GM19238 (cell line): ENCODE results near the gene N4BP3.
"Not testable (repeated sequence)": the region's sequence is repeated elsewhere in the genome, so short reads cannot be mapped to it uniquely, and the experiment has no call there.

Source experiments
- DNase-seq: peaks from one replicate; pipeline ENCODE4 v3.0.0; 2011; ENCODE audit warnings: low spot score; ENCODE audit not compliant: insufficient read length

N4BP3 gene

DNA sequence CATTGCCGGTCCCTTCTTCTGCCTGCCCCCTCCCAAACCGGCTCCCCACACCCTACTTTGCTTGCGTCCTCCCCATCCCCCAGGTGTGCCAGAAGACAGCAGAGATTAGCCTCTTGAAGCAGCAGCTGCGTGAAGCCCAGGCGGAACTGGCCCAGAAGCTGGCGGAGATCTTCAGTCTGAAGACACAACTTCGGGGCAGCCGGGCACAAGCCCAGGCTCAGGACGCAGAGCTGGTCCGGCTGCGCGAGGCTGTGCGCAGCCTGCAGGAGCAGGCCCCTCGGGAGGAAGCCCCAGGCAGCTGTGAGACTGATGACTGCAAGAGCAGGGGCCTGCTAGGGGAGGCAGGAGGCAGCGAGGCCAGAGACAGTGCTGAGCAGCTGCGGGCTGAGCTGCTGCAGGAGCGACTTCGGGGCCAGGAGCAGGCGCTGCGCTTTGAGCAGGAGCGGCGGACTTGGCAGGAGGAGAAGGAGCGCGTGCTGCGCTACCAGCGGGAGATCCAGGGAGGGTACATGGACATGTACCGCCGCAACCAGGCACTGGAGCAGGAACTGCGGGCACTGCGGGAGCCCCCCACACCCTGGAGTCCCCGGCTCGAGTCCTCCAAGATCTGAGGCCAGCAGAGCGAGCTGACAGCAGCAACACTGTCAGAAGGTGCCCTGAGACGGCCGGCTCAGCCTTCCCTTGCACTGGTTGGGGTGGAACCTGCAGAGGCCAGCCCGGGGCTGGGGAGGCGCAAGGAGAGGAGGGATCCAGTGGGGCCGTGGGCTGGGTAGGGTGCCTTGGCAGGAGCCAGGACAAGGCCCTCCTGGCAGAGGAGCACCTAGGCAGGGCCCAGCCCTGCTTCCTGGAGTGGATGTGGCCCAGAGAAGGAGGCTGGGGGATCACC is 8.3 kb downstream of the N4BP3 start:
- peak; percentile 40 for DNase-seq

DNA sequence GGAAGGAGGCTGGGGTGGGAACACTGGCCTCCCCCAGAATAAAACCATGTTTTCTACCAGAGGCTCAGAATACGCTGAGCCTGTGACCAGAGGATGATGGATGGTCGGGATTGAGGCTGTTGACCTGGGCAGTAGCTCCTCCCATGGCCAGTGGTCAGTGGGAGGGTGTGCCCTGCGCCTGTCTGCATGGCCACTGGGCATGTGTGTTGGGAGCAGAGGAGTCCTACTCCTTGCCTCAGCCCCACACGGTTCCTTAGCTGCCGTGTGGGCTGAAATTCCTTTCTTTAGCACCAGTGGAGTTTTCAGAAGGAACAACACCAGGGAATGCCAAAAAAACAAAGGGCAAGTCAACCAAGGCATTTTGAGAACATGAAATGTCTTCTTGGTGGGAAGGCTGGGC is 9.0 kb downstream of the N4BP3 start:
- DNase-seq: no peak

DNA sequence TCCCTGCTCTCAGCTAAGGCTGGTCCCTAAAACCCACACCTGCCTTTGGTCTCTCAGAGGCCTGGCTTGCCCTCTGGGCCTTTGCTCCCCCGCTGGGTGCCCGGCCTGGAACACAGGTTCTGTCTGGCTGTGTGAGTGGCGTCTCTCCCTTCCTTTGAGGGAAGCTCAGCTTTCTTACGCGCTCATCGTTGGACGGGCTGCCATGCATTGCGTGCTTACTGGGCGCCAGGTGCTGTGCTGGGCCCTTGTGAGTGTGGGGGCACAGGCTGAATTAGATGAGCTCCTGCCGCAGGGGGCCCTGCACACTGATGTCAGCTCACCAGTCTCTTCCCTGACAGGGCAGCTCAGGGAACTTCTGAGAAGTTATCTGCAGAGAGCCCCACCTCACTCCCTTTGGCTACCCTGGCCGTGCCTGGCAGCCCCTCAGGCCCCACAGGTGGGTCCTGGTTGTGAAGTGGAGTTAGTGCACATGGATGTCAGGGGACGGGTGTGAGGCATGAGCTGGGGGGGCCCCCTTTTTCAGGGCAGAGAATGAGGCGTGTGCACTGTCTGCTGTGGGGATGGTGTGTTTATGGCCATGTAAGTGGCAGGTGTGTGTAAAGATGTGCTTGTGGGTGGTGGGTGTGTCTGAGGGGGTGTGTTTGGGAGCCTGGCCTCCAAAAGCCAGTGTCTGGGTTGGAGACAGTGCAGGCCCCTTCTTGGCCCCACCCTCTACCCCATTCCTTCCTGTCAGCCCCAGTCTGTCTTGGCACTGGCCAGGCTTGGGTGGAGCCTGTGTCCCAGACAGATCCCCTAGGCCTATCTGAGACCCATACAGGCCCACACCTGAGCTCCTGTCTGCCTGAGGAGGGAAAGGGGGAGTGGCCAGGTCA is 10.0 kb downstream of the N4BP3 start:
- DNase-seq: no peak

DNA sequence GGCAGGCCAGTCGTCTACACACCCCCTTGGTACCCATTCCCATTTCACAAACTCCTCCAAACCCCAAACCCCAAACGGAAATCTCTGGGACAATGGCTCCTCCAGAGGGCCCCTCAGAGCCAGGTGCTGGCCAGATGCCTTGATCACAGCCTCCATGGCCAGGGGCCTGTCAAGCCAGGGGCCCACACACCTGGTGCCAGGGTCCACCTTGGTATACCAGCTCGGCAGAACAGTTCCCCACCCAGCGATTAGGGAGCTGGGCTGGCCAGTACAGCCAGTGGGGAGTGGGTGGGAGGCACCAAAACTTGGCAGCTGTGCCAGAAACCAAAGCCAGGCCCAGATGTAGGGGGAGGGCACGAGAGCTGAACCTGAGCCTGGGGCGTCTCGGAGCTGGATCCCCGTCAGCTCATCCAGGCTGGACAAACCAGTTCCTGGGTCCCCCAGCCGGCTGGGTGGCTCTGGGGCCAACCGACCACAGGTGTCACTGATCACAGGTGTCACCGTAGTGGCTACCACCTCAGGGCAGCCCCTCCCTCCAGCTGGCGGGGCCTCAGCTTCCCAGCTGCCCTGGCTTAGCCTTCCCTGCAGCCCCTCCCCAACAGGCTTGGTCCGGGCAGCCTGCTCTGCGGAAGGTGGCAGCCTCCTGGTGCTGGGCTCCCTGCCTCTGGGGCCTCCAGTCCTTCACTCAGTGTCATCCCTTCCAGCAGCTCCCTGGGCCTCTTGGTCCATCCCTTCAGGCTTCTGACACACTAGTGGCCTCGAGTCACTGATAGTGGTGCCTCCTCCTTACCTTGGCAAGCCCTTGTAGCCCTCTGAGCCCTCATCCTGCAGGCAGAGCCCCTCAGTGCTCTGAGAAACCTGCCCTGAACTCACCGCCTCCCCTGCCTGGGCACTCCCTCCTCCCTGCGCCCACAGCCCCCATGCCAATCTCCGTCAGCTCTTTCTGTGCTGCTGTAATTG is 10.9 kb downstream of the N4BP3 start:
- DNase-seq: no peak

DNA sequence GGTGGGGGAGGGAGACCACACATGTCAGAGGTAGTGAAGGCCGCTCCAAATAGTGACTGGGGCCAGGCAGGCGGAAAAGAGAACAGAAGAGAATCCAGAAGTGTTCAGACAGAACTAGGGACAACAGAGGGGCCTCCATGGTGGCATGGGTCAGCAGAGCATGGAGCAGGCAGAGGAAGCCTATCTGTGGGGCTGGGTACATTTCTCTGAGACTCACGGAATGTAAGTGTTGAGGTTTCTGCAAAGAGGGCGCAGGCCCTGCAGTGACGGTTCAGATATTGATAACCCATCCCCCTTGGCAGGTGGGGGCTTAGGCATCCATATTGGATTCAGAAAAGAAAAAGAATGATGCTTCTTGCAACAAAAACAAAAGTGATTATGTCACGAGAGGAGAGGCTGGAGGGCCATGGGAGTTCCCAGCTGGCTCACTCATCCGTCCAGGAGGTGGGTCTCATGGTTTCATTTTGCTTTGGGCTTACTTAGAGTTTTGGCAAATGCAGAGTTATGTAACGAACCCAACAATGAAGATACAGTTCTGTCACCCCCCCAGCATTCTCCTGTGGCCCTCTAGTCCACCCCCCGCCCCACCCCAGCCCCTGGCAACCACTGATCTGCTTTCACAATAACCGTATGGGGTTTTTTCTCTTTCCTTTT is 12.0 kb downstream of the N4BP3 start:
- DNase-seq: no peak

DNA sequence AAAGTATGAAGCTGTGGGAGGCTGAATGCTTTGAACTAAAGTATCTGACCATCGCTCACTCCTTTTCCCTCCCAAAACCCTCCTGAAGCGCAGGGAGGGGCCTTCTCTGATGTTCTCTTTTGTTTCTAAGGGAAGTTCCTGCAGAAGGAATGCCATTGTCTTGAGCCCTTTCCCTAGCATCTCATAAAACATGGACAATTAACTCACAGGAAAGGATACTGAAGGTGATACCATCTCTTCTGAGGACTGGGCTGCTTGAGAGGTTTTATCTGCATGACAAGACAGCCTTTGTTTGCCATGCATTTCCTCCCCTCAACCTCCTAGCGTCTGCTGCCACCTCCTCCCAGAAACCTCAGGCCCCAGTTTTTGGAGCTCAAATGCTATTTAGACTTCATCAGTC is 13.2 kb downstream of the N4BP3 start:
- DNase-seq: no peak

DNA sequence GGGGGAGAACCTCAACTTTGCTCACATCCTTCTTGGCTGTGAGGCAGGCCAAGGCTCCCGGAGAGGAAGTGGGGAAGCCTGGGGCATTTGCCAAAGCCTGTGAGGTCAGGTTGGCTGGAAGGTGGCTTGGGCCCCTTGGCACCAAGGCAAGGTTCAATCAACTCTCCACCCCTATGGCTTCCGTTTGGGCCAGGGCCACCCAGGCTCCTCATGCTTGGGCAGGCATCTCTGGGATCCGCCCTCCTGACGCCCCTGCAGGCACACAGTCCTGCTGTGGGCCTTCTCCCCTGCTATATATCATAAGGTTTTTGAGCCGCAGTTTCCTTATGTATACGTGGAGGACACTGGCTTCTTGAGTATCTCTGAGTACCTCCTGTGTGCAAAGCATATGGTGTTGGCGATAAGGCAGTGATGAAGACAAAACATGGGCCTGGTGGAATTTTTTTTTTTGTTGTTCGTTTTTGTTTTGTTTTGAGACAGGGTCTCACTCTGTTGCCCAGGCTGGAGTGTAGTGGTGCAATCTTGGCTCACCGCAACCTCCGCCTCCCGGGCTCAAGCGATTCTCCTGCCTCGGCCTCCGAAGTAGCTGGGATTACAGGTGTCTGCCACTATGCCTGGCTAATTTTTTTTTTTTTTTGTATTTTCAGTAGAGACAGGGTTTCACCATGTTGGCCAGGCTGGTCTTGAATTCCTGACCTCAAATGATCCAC is 14.1 kb downstream of the N4BP3 start:
- not testable (repeated sequence) for DNase-seq

DNA sequence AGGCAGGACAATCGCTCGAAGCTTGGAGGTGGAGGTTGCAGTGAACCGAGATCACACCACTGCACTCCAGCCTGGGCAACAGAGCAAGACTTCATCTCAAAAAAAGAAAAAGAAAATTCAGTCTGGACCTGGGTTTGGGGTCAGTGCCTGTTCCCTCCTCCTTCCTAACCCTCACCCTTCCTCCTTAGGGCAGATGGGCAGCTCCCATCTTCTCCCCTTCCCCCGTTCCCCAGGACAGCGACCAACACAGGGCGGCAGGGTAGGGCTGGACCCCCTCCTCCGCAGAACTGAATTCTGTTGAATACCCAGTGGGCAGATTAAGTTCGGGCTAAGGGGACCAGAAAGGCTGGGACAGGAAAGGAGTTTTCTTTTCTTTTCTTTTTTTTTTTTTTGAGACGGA is 16.0 kb downstream of the N4BP3 start:
- no peak for DNase-seq

DNA sequence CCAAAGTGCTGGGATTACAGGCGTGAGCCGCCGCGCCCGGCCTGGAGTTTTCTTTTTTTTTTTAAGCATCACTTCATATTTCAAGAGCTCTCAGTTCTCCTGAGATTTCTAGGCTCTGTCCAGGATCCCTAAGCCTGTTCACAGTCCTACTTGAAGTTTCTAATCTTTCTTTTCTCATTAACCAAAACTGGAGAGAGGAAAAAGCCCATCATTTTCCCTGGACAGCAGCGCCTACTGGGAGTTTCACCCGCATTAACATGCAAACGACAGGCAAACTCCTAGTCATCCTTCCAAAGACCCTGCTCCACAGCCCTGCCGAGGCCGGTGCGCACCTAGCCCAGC is 16.9 kb downstream of the N4BP3 start:
- DNase-seq: not testable (repeated sequence)

DNA sequence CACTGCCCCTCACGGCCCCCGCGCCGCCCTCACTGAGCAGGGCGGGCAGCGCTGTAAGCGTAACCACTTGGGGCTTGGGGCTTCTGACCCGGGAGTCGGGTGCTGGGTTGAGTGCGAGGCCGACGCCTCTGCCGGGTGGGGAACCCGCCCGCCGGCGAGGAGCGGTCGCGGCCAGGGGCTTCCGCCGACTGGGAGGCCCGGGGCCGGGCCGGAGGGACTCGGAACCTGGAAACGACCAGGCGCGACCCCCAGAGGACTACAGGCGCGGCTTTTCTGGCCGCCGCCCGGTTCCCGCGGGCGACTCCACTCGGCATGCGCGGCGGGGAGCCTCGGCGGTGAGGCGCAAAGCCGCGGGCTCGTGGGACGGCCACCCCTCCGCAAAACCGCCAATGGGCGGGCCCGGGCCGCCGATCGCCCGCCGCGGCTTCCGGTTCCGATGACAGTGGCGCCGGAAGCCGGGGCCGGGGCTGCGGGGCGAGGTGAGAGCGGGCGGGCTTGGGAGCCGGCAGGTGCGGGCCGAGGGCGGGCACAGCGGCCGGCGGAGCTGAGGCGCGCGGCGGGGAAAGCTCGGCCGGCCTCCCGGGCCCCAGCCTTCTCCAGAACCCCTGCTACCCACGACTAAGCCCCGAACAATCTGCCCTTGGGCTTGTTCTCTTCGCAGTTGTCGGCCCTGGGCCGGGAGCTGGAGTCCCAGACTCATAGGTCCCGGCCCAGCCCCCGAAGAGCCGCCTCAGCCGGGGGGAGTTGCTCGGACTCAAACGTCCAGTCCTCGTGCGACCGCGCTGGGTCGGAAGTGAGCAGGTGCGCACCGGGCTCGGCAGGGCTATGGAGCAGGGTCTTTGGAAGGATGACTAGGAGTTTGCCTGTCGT is 17.5 kb downstream of the N4BP3 start, which contains the start of gene RMND5B:
Gene RMND5B, plus strand, starts transcription at position 439 of the 870 bp plus-strand sequence. CDS start 7,106 bp downstream, outside the sequence.
- DNase-seq: peak; percentile 89

DNA sequence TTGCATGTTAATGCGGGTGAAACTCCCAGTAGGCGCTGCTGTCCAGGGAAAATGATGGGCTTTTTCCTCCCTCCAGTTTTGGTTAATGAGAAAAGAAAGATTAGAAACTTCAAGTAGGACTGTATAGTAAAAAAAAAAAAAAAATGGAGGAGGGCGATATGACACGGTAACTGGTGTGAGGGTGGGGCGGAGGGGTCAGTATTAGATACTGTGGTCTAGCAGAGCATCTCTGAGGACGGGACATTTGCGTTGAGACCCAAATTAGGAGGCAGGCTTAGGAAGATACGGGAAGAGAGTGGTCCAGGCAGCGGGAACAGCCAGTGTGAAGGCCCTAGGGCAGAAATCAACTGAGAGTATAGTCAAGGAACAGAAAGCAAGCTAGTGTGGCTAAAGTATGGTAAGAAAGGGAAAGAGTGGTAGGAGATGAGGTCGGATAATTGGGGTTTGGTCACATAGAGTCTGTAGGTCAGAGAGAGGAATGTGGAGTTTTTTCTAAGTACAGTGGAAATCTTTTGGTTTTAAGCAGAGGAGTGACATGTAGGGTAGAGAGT is 18.2 kb downstream of the N4BP3 start:
- DNase-seq: no peak

DNA sequence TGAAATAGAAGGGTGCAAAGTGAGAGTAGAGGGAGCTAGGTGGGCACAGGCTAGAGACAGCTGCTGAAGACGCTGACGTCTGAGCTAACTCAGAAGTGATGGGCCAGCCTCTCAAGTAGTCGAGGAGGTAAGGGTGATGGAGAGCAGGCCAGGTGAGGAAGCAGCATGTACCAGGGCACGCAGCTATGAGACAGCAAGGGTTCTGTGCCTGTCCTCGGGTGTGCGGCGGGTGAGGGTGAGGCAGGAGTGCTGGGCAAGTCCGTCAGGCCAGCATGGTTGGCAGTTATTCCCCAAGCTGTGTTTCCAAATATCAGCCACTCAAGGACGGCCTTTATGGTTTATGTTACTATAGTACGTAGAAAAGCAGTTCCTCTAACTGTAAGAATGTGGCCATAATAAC is 23.7 kb downstream of the N4BP3 start:
- DNase-seq: no peak

DNA sequence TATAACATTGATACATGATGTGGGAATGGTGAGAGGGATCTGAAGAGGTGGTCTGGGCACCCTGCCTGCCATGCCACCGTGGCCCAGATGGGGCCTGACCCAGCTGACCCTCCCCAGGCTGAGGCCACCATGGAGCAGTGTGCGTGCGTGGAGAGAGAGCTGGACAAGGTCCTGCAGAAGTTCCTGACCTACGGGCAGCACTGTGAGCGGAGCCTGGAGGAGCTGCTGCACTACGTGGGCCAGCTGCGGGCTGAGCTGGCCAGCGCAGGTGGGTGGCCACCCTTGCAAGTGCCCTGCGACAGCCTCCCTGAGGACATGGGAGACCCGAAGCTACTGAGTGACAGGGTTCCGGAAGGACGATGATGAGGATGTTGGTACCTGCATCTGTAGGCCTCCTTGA is 24.7 kb downstream of the N4BP3 start:
- no peak for DNase-seq

DNA sequence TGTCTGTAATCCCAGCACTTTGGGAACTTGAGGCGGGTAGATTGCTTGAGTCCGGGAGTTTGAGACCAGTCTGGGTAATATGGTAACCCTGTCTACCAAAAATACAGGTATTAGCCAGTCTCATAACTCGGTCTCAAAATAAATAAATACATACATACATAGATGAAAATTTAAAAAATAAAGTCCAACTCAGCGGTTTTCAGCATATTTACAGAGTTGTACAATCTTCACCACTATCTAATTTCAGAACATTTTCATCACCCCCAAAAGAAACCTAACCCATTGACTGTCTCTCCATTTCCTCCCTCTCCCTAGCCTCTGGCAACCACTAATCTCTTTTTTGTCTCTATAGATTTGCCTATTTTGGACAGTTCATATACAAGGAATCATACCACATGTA is 28.2 kb downstream of the N4BP3 start:
- no peak for DNase-seq

DNA sequence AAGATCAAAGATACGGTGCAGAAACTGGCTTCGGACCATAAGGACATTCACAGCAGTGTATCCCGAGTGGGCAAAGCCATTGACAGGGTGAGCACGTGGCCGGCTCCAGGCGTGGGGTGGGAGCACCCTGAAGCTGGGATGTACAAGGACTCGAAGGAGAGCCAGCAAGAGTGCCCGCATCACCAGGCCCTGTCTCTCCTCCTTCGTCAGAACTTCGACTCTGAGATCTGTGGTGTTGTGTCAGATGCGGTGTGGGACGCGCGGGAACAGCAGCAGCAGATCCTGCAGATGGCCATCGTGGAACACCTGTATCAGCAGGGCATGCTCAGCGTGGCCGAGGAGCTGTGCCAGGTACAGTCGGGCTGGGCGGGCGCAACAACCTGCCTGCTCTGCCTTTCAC is 29.3 kb downstream of the N4BP3 start:
- no peak for DNase-seq

DNA sequence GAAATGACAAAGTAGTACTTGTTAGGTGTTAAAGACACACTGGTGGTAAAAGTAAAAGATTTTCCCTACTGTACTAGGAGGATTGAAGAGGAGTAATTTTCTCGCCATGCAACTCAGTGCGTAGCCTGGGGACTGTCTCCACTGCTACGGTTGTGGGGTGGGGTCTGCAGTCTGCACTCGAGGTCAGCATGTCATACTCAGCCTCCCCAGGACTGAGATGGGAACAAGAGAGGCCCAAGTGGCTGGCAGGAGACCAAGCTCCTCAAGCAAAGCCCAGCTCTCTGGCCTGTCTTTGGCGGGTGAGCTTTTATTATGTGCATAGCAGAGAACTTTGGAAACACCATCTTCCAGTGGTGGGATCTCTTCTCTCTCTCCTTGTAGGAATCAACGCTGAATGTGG is 29.9 kb downstream of the N4BP3 start:
- DNase-seq: no peak

DNA sequence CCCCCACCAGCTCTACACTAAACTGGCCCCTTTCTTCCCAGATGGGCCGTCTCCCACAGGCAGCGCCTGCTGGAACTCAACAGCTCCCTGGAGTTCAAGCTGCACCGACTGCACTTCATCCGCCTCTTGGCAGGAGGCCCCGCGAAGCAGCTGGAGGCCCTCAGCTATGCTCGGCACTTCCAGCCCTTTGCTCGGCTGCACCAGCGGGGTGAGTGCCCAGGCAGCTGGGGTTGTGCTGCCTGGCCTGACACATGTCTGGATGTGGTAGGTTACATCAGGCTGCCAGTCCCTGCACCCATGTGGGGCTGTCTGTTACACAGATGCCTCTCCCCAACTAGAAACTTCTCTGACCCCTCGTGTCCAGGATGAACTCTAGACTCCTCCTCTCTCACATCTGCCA is 30.6 kb downstream of the N4BP3 start:
- DNase-seq: no peak

DNA sequence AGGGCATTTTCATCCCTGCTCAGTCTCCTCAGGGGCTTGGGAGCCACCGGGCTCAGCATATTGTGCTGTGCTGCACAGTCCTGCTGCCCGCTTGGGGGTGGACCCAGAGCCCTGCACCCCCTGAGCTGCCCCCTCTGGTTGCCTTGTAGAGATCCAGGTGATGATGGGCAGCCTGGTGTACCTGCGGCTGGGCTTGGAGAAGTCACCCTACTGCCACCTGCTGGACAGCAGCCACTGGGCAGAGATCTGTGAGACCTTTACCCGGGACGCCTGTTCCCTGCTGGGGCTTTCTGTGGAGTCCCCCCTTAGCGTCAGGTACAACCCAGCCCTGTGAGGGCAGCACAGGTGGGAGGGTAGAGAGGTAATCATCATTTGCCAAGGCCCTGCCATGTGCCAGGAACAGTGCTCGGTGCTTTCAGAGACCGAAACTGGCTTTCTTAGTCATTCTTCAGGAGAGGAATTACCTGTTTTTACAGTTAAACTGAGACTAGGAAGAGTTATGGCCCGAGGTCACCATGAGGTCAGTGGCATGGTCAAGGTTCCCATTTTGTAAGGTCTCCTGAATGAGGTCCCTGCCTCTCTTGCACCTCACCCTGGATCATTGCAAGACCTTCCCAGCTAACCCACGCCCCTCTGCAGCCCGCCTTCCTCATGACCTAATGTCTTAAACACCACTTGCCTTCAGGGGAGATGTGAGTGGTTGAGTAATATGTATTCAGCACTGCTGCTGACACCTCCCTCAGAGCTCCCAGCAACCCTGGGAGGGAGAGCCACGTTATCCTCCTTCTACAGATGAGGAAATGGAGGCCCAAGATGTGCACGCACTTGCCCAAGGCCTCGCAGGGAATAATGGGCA is 32.9 kb downstream of the N4BP3 start:
- peak; percentile 71 for DNase-seq
